Measurements from ENCODE around the gene WBP2.

Gene WBP2

DNA sequence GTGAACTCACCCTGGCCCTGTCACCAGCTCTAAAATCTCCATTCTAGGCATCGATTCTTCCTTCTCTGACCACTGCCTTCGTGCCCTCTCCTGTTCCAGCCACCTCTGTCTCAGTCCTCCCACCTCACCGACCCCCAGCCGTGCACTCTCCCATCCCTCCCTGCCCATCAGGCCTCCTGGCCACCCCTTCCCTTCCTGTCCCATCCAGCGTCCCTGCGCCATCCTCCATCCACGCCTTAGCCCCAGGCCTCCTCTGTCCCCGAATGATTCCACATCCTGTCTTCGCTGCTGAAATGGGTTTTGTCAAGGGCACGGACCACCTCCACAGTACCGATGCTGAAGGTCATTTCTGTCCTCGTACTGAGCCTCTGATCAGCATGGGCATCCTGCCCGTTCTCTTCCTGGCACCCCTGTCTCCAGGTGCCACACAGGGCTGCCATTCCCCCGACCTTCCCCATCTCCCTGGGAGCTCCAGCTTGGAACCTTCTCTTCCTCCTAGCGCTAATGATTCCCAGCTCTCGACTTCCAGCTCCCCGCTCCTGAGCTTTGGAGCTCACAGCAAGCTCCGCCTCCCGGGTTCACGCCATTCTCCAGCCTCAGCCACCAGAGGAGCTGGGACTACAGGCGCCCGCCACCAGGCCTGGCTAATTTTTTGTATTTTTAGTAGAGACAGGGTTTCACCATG is 39.1 kb upstream of the WBP2 start:
- DNase-seq (ENCODE audit: low spot score): no peak
- TF ChIP-seq CTCF (IDR thresholded peaks at IDR 0.05; ENCODE audit: borderline replicate concordance, control extremely low read depth, extremely low read depth, insufficient read depth, missing control alignments): no peak
- in situ Hi-C loops (cut with MboI; ENCODE audit: low sequenced_read_pairs, unreplicated experiment): no loop called here

- in situ Hi-C loops (cut with MboI; ENCODE audit: low sequenced_read_pairs, unreplicated experiment): no loop called here
- no peak for TF ChIP-seq CTCF (IDR thresholded peaks at IDR 0.05; ENCODE audit: borderline replicate concordance, control extremely low read depth, extremely low read depth, insufficient read depth, missing control alignments)
Measured at GRCh38 chr17:75893305-75894048, 38.3 kb upstream of the WBP2 start.

GRCh38 chr17:75892556-75893224 is 37.6 kb upstream of the WBP2 start:
- in situ Hi-C loops (cut with MboI; ENCODE audit: low sequenced_read_pairs, unreplicated experiment): no loop called here
- DNase-seq (ENCODE audit: low spot score): no peak
- TF ChIP-seq CTCF (IDR thresholded peaks at IDR 0.05; ENCODE audit: borderline replicate concordance, control extremely low read depth, extremely low read depth, insufficient read depth, missing control alignments): no peak

More at GRCh38 chr17:75893305-75894048, 38.3 kb upstream of the WBP2 start:
- no peak for DNase-seq (ENCODE audit: low spot score)

DNA sequence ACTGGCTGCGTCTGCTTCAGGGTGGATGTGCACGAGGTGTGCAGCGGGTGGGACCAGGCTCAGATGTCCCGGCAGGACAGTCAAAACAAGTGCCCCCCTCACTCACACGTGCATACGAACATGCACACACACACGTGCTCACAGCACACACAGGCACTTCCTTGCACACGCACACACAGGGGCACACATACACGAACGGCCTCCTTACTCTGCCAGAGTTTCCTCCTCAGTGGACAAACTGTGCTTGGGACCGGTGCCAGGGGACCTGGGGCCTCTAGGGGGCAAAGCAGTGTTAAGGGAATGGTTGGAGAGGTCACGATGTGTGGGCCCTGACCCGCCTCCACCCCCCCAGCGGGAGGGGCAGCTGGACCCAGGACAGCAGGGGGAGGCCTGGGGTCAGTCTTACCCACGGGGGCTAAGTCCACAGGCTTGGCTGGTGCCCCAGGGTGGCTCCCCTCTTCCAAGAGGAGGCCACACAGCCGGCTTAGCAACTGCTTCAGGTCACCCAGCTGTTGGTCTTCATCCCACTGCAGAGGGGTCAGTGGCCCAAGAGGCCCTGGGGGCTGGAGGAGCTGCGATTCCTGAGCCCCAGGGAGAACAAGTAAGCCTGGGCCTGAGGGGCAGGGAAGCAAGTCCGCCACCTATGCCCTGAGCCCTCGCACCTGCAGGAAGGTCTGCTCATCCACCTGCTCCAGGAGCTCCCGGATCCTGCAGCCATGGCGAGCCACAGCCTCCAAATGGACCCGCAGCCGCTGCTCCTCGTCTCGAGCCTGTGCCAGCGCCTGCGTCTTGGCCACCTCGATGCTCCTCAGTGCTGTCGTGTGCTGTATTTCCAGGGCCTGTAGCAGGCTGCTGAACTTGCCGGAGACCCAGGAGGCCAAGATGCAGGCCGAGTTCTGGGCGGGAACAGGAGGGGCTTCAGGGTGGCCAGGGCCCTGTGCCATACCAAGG is 36.7 kb upstream of the WBP2 start:
- no peak for TF ChIP-seq CTCF (IDR thresholded peaks at IDR 0.05; ENCODE audit: borderline replicate concordance, control extremely low read depth, extremely low read depth, insufficient read depth, missing control alignments)
- in situ Hi-C loops (cut with MboI; ENCODE audit: low sequenced_read_pairs, unreplicated experiment): no loop called here
- DNase-seq (ENCODE audit: low spot score): no peak

DNA sequence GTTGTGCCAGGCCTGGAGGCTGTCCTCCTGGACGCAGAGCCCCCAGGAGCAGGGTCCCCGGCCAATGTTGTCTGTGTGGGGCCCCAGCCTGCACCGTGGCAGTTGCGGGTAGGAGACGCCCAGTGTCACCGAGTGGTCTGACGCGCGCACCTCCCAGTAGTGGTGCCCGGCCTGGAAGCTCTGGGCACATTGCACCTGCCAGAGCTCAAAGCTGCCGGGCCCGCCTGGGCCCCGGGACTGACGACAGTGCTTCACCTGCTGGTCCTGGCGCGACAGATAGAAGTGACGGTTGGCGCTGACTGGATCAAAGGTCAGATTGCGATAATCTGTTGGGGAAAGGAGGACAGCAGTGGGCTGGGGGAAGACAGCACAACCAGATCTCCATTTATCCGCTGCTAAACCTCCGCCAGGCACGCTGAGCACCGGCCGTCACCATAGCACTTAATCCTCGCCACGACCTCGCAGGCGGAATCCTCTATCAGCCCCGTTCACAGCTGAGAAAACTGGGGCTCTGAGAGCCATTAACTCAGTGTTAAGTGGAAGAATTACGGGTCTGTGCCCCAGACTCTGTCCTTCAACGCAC is 36.0 kb upstream of the WBP2 start:
- in situ Hi-C loops (cut with MboI; ENCODE audit: low sequenced_read_pairs, unreplicated experiment): no loop called here
- TF ChIP-seq CTCF (IDR thresholded peaks at IDR 0.05; ENCODE audit: borderline replicate concordance, control extremely low read depth, extremely low read depth, insufficient read depth, missing control alignments): no peak
- no peak for DNase-seq (ENCODE audit: low spot score)

Data from GM13976 (cell line).